GM13977 (cell line): Measurements from ENCODE around the gene MMAA.

Experiments used
- DNase-seq: peaks from one replicate; pipeline ENCODE4 v3.0.0; 2012; ENCODE audit warnings: low spot score
- in situ Hi-C: fragments of 300-500 bp; cut with MboI; formaldehyde crosslinking; loops from one replicate; pipeline ENCODE4 v1.12.0; 2022; ENCODE audit warnings: low sequenced_read_pairs, low pct_unique_long_range_greater_than_20kb, mixed read lengths, inconsistent platforms; ENCODE audit not compliant: unreplicated experiment
- TF ChIP-seq, protein P1 (sequence below): IDR thresholded peaks from 2 replicates; pipeline ENCODE4 v1.5.1; 2012; ENCODE audit warnings: mild to moderate bottlenecking, control low read depth; ENCODE audit not compliant: insufficient read depth; ENCODE audit errors: extremely low read depth, missing control alignments

The MMAA gene

DNA sequence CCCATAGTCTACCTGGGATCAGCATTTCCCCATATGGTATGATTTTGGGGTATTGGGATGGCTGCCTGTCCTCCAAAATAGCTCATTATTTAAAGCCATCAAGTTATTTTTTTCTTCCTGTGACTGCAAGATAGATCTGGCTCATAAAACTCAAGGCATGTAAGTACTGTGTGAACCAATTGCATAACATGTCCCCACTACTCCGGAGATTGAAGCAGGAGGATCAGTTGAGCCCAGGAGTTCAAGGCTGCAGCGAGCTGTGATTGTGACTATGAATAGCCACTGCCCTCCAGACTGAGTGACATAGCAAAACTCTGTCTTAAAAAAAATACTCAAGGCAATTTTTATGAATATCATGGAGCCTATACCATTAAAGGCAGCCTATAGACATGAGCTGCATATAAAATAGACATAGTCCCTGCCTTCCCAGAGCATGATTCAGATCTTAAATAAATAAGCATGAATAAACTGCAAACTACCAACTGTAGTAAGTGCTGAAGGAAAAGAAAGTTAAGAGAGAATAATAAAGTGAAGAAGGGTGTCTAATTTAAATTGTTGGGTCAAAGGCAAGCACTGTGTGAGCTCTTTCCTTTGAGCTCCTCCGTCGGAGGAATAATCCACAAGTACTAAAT is 16.9 kb upstream of the MMAA start:
- TF ChIP-seq, protein P1, sequence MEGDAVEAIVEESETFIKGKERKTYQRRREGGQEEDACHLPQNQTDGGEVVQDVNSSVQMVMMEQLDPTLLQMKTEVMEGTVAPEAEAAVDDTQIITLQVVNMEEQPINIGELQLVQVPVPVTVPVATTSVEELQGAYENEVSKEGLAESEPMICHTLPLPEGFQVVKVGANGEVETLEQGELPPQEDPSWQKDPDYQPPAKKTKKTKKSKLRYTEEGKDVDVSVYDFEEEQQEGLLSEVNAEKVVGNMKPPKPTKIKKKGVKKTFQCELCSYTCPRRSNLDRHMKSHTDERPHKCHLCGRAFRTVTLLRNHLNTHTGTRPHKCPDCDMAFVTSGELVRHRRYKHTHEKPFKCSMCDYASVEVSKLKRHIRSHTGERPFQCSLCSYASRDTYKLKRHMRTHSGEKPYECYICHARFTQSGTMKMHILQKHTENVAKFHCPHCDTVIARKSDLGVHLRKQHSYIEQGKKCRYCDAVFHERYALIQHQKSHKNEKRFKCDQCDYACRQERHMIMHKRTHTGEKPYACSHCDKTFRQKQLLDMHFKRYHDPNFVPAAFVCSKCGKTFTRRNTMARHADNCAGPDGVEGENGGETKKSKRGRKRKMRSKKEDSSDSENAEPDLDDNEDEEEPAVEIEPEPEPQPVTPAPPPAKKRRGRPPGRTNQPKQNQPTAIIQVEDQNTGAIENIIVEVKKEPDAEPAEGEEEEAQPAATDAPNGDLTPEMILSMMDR, result no peak
- in situ Hi-C loops, result loop anchor here (25.0 kb wide), 1 partner anchor 390 kb away; no protein-coding TSS in a partner anchor
- DNase-seq, result no peak

DNA sequence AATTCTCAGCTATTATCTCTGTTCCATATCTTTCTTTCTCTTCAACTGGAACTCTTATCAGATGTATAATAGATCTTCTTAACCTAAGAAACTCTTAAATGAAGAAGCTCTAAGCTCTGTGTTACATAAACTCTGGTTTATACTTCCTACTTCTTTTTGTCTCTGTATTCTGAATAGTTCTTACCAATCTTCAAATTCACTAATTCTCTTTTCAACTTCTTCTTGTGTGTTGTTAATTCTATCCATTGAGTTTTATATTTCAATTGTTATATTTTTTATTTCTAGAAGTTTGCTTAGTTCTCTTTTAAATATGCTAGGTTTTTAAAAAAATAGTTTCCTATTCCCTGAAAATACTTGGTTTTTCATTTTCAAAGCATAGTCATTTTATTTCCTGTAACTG is 13.2 kb upstream of the MMAA start:
- DNase-seq, result no peak
- in situ Hi-C loops, result loop anchor here (25.0 kb wide), 1 partner anchor 394 kb away; no protein-coding TSS in a partner anchor
- TF ChIP-seq, protein P1, result no peak

DNA sequence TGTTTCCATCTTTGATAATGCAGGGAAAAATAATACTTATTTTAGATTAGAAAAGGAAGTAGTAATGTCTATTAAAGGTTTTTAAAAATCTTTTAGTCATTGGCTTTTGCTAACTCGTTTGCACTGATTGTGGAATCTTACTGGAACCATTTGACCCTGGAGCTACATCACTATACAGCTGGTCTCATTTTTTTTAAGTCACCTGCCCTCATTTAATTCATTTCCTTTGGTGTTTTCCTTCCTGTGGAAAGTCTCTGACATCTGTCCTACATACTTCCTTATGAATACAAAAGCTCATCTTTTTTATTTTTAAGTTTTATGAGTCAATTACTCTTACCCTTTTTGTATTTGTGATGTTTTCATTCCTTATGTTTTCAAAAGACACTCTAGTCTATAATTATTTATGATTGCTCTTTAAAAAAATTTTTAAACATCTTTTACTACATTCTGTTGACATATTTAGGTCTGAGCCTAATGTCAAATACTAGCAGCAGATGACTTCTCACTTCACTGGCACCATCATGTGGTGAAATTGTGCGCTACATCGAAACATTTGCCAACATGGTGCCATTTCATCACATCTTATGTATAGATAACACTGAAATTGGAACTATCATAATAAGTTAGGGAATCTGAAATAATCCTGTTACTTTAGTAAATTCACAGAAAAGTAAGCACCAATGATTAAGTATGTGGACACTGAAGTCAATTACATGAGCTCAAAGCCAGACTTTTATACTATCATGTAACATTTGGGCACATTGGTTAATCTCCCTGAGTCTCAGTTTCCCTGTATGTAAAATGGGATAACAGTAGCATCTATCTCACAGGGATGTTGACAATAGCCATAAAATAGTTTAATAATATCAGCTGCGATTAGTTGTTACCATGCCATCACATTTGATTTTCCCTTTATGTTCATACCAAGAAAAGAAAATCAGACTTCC is 9.4 kb upstream of the MMAA start:
- in situ Hi-C loops, result loop anchor here (25.0 kb wide), 1 partner anchor 397 kb away; no protein-coding TSS in a partner anchor
- TF ChIP-seq, protein P1, result peak; percentile 75
- DNase-seq, result peak; percentile 38

DNA sequence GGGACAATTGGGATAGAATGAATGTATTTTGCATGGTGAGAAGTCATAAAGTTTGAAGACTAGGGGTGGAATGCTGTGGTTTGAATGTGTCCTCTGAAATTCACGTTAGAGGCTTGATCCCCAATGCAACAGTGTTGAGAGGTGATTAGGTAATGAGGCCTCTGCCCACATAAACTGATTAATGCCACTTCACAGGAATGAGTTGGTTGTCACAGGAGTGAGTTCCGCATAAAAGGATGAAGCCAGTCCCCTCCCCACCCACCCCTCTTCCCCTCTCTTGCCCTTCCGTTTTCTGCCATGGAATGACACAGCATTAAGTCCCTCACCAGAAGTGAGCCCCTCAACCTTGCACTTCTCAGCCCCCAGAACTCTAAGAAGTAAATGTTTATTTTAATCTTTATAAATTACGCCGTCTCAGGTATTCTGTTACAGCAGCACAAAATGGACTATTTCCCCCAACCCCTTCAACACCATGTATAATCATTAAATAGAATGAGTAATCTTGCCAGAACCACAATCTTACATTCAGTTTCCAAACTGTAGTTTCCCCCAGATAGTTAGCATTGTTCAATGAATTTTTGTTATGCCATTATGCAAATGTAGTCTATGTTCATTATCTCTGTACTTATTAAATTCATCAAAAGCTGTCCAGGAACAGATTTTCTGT is 5.5 kb upstream of the MMAA start:
- in situ Hi-C loops, result loop anchor here (25.0 kb wide), 1 partner anchor 401 kb away; no protein-coding TSS in a partner anchor
- DNase-seq, result peak; percentile 19
- TF ChIP-seq, protein P1, result no peak

DNA sequence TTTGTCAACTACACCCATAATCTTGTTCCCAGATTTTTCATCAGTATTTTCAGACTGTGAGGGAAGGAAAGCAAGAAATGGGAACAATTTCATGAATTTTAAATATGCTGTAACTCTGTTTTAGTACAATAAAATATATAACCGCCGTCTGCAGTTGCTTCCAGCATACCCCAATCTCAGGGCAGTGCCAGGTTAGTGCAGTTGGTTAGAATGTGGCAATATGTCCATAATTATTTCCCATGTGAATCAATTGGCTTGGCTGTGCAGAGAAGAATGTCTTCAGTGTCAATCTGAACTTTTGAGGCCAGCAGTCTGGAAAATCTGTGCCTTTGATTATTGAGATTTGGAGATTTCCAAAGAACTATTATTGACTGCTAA is 5.0 kb upstream of the MMAA start:
- TF ChIP-seq, protein P1, result no peak
- no peak for DNase-seq
- in situ Hi-C loops, result loop anchor here (25.0 kb wide), 1 partner anchor 402 kb away; no protein-coding TSS in a partner anchor
